IMR-90 (cell line): ENCODE data around the gene GFOD2. TPM values are rescaled to one million over a fixed set of nuclear protein-coding genes. Genes with fewer than 3 reads are reported as not detected.

ENCODE experiments used
- ATAC-seq: fragments of 200-7000 bp; cut with Tn5 transposase; 2 replicates; pipeline ENCODE4 v1.9.1; 2020; ENCODE audit warnings: low read depth, mild to moderate bottlenecking, moderate library complexity
- BruUV-seq: library from RNA; stranded (reverse); fragments of 400-500 nt; replicated peaks from 2 replicates; lab custom pipeline; 2021; lab: Mats Ljungman, UMichigan
- CTCF ChIA-PET: fragments of 300-600 bp; formaldehyde crosslinking; extraction: SDS; loops from one replicate; lab custom pipeline; 2021; ENCODE audit warnings: antibody characterized with exemption; lab: Yijun Ruan, JAX
- POLR2A ChIA-PET: fragments of 300-600 bp; sonication (Branson Sonifier 250); formaldehyde crosslinking; loops from one replicate; lab custom pipeline; 2022; ENCODE audit warnings: antibody characterized with exemption; ENCODE audit not compliant: unreplicated experiment; lab: Charles Lee
- DNase-seq: peaks from one replicate; pipeline ENCODE4 v3.0.0; 2013
- H2AFZ ChIP-seq: replicated peaks from 2 replicates; pipeline ENCODE3; 2013; ENCODE audit warnings: low read length, mild to moderate bottlenecking; ENCODE audit not compliant: poor library complexity
- H2AK5ac ChIP-seq: 2 replicates; pipeline ENCODE4 v1.6.1; 2013; ENCODE audit warnings: low read depth, low read length, inconsistent platforms
- H2AK9ac ChIP-seq: replicated peaks from 2 replicates; pipeline ENCODE3; 2013; ENCODE audit warnings: mild to moderate bottlenecking, low read depth, low read length, moderate library complexity; ENCODE audit not compliant: poor library complexity
- H2BK120ac ChIP-seq: 2 replicates; pipeline ENCODE4 v1.6.1; 2013; ENCODE audit warnings: low read depth, low read length, inconsistent platforms
- H2BK15ac ChIP-seq: 3 replicates; pipeline ENCODE4 v1.6.1; 2013; ENCODE audit warnings: low read depth, low read length, inconsistent platforms
- H2BK20ac ChIP-seq: 2 replicates; pipeline ENCODE4 v1.6.1; 2013; ENCODE audit warnings: low read depth, mild to moderate bottlenecking, inconsistent platforms, low read length, moderate library complexity
- H2BK5ac ChIP-seq: 2 replicates; pipeline ENCODE4 v1.6.1; 2013; ENCODE audit warnings: mild to moderate bottlenecking, low read depth, low read length, inconsistent platforms; ENCODE audit not compliant: poor library complexity, severe bottlenecking
- H3K14ac ChIP-seq: replicated peaks from 2 replicates; pipeline ENCODE4 v1.6.1; 2013; ENCODE audit warnings: low read depth, low read length, inconsistent platforms
- H3K18ac ChIP-seq: 2 replicates; pipeline ENCODE4 v1.6.1; 2013; ENCODE audit warnings: low read depth, low read length, control low read depth
- H3K23ac ChIP-seq: 2 replicates; pipeline ENCODE4 v1.6.1; 2013; ENCODE audit warnings: low read depth, low read length, inconsistent platforms
- H3K27ac ChIP-seq: 2 replicates; pipeline ENCODE4 v1.5.1; 2013; ENCODE audit warnings: mild to moderate bottlenecking, control low read depth, low read length; ENCODE audit not compliant: insufficient read depth
- H3K27me3 ChIP-seq: 2 replicates; pipeline ENCODE4 v1.6.1; 2013; ENCODE audit warnings: low read length; ENCODE audit not compliant: control insufficient read depth, insufficient read depth
- H3K36me3 ChIP-seq: 2 replicates; pipeline ENCODE4 v1.6.1; 2013; ENCODE audit warnings: low read length, mixed read lengths; ENCODE audit not compliant: control insufficient read depth, insufficient read depth
- H3K4ac ChIP-seq: 2 replicates; pipeline ENCODE4 v1.6.1; 2013; ENCODE audit warnings: low read depth, low read length, inconsistent platforms
- H3K4me1 ChIP-seq: 2 replicates; pipeline ENCODE4 v1.6.1; 2013; ENCODE audit warnings: low read length, mixed read lengths; ENCODE audit not compliant: control insufficient read depth, insufficient read depth
- H3K4me2 ChIP-seq: 2 replicates; pipeline ENCODE4 v1.6.1; 2013; ENCODE audit warnings: low read depth, mild to moderate bottlenecking, control low read depth, low read length, moderate library complexity
- H3K4me3 ChIP-seq: 2 replicates; pipeline ENCODE4 v1.5.1; 2013; ENCODE audit warnings: low read depth, mild to moderate bottlenecking, control low read depth, low read length, moderate library complexity; ENCODE audit not compliant: insufficient read depth
- H3K56ac ChIP-seq: 2 replicates; pipeline ENCODE4 v1.6.1; 2013; ENCODE audit warnings: low read length, inconsistent platforms; ENCODE audit not compliant: insufficient read depth; ENCODE audit errors: extremely low read depth
- H3K79me1 ChIP-seq, 2 experiments: 2 replicates each; pipeline ENCODE4 v1.6.1; 2013; ENCODE audit warnings: low read length in 2 of 2, inconsistent platforms in 1 of 2, low read depth in 1 of 2
- H3K9ac ChIP-seq: 2 replicates; pipeline ENCODE4 v1.6.1; 2013; ENCODE audit warnings: low read depth, low read length, control low read depth
- H3K9me1 ChIP-seq: 2 replicates; pipeline ENCODE4 v1.6.1; 2013; ENCODE audit warnings: low read length, inconsistent platforms; ENCODE audit not compliant: insufficient read depth
- H3K9me3 ChIP-seq: 2 replicates; pipeline ENCODE4 v1.6.1; 2013; ENCODE audit warnings: low read length; ENCODE audit not compliant: control insufficient read depth, insufficient read depth
- H4K20me1 ChIP-seq: 2 replicates; pipeline ENCODE4 v1.6.1; 2013; ENCODE audit warnings: low read length, inconsistent platforms; ENCODE audit not compliant: insufficient read depth
- H4K5ac ChIP-seq: 2 replicates; pipeline ENCODE4 v1.6.1; 2013; ENCODE audit warnings: mild to moderate bottlenecking, low read depth, low read length, control low read depth
- H4K8ac ChIP-seq, 2 experiments: 2 replicates each; pipeline ENCODE4 v1.6.1; 2013; ENCODE audit warnings: low read depth in 2 of 2, low read length in 2 of 2, control low read depth in 1 of 2, inconsistent platforms in 1 of 2
- H4K91ac ChIP-seq: 2 replicates; pipeline ENCODE4 v1.6.1; 2013; ENCODE audit warnings: low read depth, low read length, inconsistent platforms; ENCODE audit not compliant: insufficient read depth
- BHLHE40 ChIP-seq: fragments of 150-350 bp; IDR thresholded peaks from 2 replicates; pipeline ENCODE4 v1.6.1; 2016; ENCODE audit warnings: mild to moderate bottlenecking, low read depth, low read length
- CEBPB ChIP-seq: IDR thresholded peaks from 2 replicates; pipeline ENCODE4 v1.6.1; 2012; ENCODE audit warnings: low read depth, low read length, improper control_type of control experiment
- CHD1 ChIP-seq: IDR thresholded peaks from 2 replicates; pipeline ENCODE4 v1.6.1; 2012; ENCODE audit warnings: low read depth, low read length, improper control_type of control experiment
- FOS ChIP-seq: fragments of 150-350 bp; IDR thresholded peaks from 2 replicates; pipeline ENCODE4 v1.6.1; 2016; ENCODE audit warnings: low read depth, low read length
- MAZ ChIP-seq: IDR thresholded peaks from 2 replicates; pipeline ENCODE4 v1.6.1; 2012; ENCODE audit warnings: low read depth, mild to moderate bottlenecking, low read length, improper control_type of control experiment, moderate library complexity, borderline replicate concordance
- MXI1 ChIP-seq: IDR thresholded peaks from 2 replicates; pipeline ENCODE4 v1.6.1; 2012; ENCODE audit warnings: low read depth, mild to moderate bottlenecking, low read length, moderate library complexity, borderline replicate concordance
- NFE2L2 ChIP-seq: fragments of 150-350 bp; IDR thresholded peaks from 2 replicates; pipeline ENCODE4 v1.6.1; 2016; ENCODE audit warnings: low read depth, mild to moderate bottlenecking, low read length
- POLR2A ChIP-seq: IDR thresholded peaks from 2 replicates; pipeline ENCODE4 v1.6.1; 2012; ENCODE audit warnings: mild to moderate bottlenecking, low read depth, low read length
- RAD21 ChIP-seq: IDR thresholded peaks from 2 replicates; pipeline ENCODE4 v1.6.1; 2012; ENCODE audit warnings: low read length, improper control_type of control experiment
- RCOR1 ChIP-seq: IDR thresholded peaks from 2 replicates; pipeline ENCODE4 v1.6.1; 2012; ENCODE audit warnings: mild to moderate bottlenecking, low read length, improper control_type of control experiment; ENCODE audit not compliant: insufficient replicate concordance
- SMC3 ChIP-seq: fragments of 150-350 bp; IDR thresholded peaks from 2 replicates; pipeline ENCODE4 v1.6.1; 2016; ENCODE audit warnings: low read depth, mild to moderate bottlenecking, antibody characterized with exemption, low read length, moderate library complexity
- WGBS, 2 experiments: methylation state at CpG; one replicate each; pipeline versions ENCODE4 v1.1.5 to v1.1.7; 2013; ENCODE audit warnings: missing lambda C conversion rate in 2 of 2; ENCODE audit not compliant: insufficient read length in 1 of 2; ENCODE audit errors: extremely low coverage in 2 of 2; 5-methylcytosine and 5-hydroxymethylcytosine counted together
- dilution Hi-C: fragments of 300-500 bp; cut with HindIII; formaldehyde crosslinking; loops from one replicate; pipeline ENCODE4 v1.14.3; 2018; ENCODE audit warnings: low sequenced_read_pairs; ENCODE audit not compliant: unreplicated experiment
- in situ Hi-C: fragments of 300-500 bp; cut with MboI; formaldehyde crosslinking; loops from 3 replicates; pipeline ENCODE4 v1.14.3; 2019; ENCODE audit warnings: low sequenced_read_pairs, inconsistent platforms, mixed read lengths
- intact Hi-C: fragments of 100-400 bp; cut with micrococcal nuclease; formaldehyde crosslinking; loops from 2 replicates; pipeline ENCODE4 v1.10.0; 2022
- polyA plus RNA-seq, 3 experiments: library from polyadenylated mRNA; depleted of rRNA; stranded (reverse); fragments of >200 nt; gene quantifications; 2 replicates each; pipeline ENCODE4 v1.2.3, GENCODE V29; 2012; ENCODE audit warnings: low replicate concordance in 1 of 3
- total RNA-seq: library from RNA; depleted of rRNA; stranded (reverse); fragments of >200 nt; gene quantifications from 2 replicates; pipeline ENCODE4 v1.2.3, GENCODE V29; 2012
- TF ChIP-seq, protein P1 (sequence below): fragments of 150-350 bp; IDR thresholded peaks from 2 replicates; pipeline ENCODE4 v1.6.1; 2017; ENCODE audit warnings: mild to moderate bottlenecking, antibody characterized with exemption, low read length, low read depth
- TF ChIP-seq, protein P2 (sequence below): conservative IDR thresholded peaks from 2 replicates; pipeline ENCODE4 v1.5.1; 2012; ENCODE audit warnings: mild to moderate bottlenecking, low read depth, low read length, improper control_type of control experiment

Gene GFOD2
- total and polyA plus RNA-seq, 2 of the 4 experiments (the other 2 are of a cell fraction), result 12.3 to 18.1 TPM

DNA sequence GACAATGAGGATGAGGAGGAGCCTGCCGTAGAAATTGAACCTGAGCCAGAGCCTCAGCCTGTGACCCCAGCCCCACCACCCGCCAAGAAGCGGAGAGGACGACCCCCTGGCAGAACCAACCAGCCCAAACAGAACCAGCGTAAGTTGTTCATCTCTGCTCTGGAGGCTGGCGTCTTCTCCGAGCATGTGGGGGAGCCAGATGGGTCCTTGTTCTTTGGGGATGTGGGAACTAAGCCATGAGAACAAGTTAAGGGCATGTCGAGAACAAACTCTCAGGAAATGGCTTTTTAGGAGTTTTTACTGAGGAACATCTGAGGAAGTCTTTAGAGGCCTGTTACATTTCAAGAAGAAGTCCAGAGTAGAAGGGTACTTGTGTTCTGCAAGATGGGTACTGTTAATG lies 82.4 kb downstream of the GFOD2 start:
- H3K14ac ChIP-seq, result no peak overlapping the region
- TF ChIP-seq RCOR1 (no peak), RAD21 (no peak), POLR2A (no peak), BHLHE40 (no peak), MAZ (no peak), CEBPB (no peak), MXI1 (no peak), CHD1 (no peak), FOS (no peak), NFE2L2 (no peak), SMC3 (no peak)
- TF ChIP-seq, protein P1, sequence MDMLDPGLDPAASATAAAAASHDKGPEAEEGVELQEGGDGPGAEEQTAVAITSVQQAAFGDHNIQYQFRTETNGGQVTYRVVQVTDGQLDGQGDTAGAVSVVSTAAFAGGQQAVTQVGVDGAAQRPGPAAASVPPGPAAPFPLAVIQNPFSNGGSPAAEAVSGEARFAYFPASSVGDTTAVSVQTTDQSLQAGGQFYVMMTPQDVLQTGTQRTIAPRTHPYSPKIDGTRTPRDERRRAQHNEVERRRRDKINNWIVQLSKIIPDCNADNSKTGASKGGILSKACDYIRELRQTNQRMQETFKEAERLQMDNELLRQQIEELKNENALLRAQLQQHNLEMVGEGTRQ, result no peak
- TF ChIP-seq, protein P2, sequence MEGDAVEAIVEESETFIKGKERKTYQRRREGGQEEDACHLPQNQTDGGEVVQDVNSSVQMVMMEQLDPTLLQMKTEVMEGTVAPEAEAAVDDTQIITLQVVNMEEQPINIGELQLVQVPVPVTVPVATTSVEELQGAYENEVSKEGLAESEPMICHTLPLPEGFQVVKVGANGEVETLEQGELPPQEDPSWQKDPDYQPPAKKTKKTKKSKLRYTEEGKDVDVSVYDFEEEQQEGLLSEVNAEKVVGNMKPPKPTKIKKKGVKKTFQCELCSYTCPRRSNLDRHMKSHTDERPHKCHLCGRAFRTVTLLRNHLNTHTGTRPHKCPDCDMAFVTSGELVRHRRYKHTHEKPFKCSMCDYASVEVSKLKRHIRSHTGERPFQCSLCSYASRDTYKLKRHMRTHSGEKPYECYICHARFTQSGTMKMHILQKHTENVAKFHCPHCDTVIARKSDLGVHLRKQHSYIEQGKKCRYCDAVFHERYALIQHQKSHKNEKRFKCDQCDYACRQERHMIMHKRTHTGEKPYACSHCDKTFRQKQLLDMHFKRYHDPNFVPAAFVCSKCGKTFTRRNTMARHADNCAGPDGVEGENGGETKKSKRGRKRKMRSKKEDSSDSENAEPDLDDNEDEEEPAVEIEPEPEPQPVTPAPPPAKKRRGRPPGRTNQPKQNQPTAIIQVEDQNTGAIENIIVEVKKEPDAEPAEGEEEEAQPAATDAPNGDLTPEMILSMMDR, result no peak
- no peak overlapping the region for H2BK120ac ChIP-seq
- H3K27ac ChIP-seq, result no peak overlapping the region
- H3K23ac ChIP-seq, result no peak overlapping the region
- no peak for DNase-seq
- ChIA-PET POLR2A (no interaction called here), CTCF (no interaction called here)
- H2BK15ac ChIP-seq, result no peak overlapping the region
- no peaks in the 10 kb centered on the region; the same call in 1 of the 2 replicates for H3K9me1 ChIP-seq
- H3K56ac ChIP-seq, result no peak overlapping the region
- no peak overlapping the region for H2AK9ac ChIP-seq
- no peak overlapping the region for H3K4me2 ChIP-seq
- no peak overlapping the region for H4K5ac ChIP-seq
- H3K79me1 ChIP-seq, result peaks cover 6 to 19% of the 10 kb centered on the region in 2 experiments; a peak in 3 of 4 replicates
- H3K9ac ChIP-seq, result no peak overlapping the region
- no peaks in the 10 kb centered on the region for H3K27me3 ChIP-seq
- no peak overlapping the region for H2BK5ac ChIP-seq
- H4K8ac ChIP-seq, result no peak overlapping the region
- intact Hi-C loops (no loop called here), dilution Hi-C loops (no loop called here), in situ Hi-C loops (no loop called here)
- H2BK20ac ChIP-seq, result no peak overlapping the region
- ATAC-seq, result no peak
- H3K36me3 ChIP-seq, result peaks cover 28% of the 10 kb centered on the region
- no peaks in the 10 kb centered on the region for H3K9me3 ChIP-seq
- H3K4ac ChIP-seq, result no peak overlapping the region
- H4K20me1 ChIP-seq, result peaks cover 5% of the 10 kb centered on the region
- H2AK5ac ChIP-seq, result no peak overlapping the region
- no peak overlapping the region for H3K4me3 ChIP-seq
- no peak overlapping the region for H2AFZ ChIP-seq
- H3K4me1 ChIP-seq, result peaks cover 5% of the 10 kb centered on the region
- WGBS, 2 experiments, result 94% methylated on average over 2 of the region's 8 CpGs; no CpG with 5 or more reads in 1 of the 2 experiments
- H3K18ac ChIP-seq, result no peak overlapping the region
- H4K91ac ChIP-seq, result no peak overlapping the region
- BruUV-seq, result no TSS peak
